Measurements from ENCODE around the gene TDRD9.
"Not testable (repeated sequence)": the region's sequence is repeated elsewhere in the genome, so short reads cannot be mapped to it uniquely, and the experiment has no call there.

TDRD9 gene

GRCh38 chr14:103899316-103899715 is 28.9 kb upstream of the TDRD9 start:
- no peak for FAIRE-seq
- no peak for DNase-seq (ENCODE audit: insufficient read length, low spot score)
- no peak for TF ChIP-seq POLR2A (IDR thresholded peaks at IDR 0.05; ENCODE audit: low read depth, low read length)

- FAIRE-seq (no peak), DNase-seq (ENCODE audit: insufficient read length, low spot score) (no peak)
- no peak for TF ChIP-seq POLR2A (IDR thresholded peaks at IDR 0.05; ENCODE audit: low read depth, low read length)
Observed at GRCh38 chr14:103899833-103900232, 28.4 kb upstream of the TDRD9 start.

- no peak for DNase-seq (ENCODE audit: insufficient read length, low spot score)
- TF ChIP-seq POLR2A (IDR thresholded peaks at IDR 0.05; ENCODE audit: low read depth, low read length): no peak
- FAIRE-seq: no peak
Observed at GRCh38 chr14:103904493-103905107, 23.7 kb upstream of the TDRD9 start.

DNA sequence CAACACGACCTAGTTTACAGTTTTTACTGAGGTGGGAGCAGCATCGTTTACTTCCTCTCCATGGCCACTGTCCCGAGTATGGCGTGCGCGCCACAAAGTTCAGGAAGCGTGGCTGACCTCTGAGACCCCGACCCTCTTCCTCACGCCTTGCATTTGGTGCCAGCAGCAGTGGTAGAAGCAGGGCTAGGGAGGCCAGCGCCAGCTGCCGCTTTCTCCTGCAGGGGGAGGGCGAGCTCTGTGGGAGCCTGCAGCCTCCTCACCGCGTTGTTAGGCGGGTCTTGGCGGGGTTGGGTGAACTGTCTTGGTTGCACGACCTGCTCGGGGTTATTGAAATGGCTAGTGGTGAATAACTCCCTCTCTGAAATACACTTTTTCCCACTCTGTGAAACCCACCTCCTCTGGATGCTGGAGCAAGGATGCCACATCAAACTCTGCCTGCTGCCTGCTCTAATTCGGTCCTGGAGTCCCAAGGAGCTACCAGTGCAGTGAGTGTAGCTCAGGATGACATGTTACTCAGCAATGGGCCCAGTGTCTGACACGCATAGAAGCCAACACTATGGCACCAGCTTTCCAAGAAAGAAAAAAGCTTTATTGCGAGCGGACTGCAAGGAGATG is 22.3 kb upstream of the TDRD9 start:
- no peak for TF ChIP-seq POLR2A (IDR thresholded peaks at IDR 0.05; ENCODE audit: low read depth, low read length)
- no peak for FAIRE-seq
- no peak for DNase-seq (ENCODE audit: insufficient read length, low spot score)

GRCh38 chr14:103908580-103908979 is 19.7 kb upstream of the TDRD9 start:
- no peak for FAIRE-seq
- no peak for DNase-seq (ENCODE audit: insufficient read length, low spot score)
- no peak for TF ChIP-seq POLR2A (IDR thresholded peaks at IDR 0.05; ENCODE audit: low read depth, low read length)

DNA sequence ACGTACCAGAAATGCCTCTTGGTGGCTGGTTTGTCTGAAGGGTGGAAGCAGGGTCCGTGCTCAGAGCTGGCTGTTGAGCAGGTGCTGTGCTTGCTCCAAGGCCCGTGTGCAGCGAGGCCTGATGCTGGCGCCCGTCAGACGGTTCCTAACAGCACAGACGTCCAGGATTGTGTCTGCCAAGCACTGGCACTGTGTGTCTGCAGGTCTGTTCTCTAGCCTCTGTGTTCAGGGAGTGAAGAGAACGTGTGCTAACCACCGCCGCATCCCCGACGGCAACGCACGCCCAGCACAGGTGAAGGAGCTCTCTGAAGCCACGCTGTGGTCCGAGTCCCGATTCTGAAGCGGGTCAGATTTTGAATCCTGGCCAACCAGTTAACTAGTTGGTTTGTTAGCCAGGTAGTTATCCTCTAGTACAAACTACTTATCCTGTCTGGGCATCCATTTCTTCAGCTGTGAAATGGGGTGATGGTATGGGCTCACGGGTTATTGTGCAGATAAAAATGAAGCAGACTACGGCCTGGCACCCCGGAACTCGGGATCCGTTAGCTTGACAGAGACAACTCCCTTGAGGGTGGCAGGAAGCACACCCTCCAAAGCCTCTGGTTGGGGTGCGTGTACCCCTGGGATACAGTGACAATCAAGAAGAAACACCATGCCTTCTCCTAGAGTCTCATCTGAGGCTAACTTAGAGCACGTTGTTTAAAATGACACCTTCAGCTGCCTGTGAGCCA is 18.6 kb upstream of the TDRD9 start:
- DNase-seq (ENCODE audit: insufficient read length, low spot score): no peak
- no peak for TF ChIP-seq POLR2A (IDR thresholded peaks at IDR 0.05; ENCODE audit: low read depth, low read length)
- no peak for FAIRE-seq

DNA sequence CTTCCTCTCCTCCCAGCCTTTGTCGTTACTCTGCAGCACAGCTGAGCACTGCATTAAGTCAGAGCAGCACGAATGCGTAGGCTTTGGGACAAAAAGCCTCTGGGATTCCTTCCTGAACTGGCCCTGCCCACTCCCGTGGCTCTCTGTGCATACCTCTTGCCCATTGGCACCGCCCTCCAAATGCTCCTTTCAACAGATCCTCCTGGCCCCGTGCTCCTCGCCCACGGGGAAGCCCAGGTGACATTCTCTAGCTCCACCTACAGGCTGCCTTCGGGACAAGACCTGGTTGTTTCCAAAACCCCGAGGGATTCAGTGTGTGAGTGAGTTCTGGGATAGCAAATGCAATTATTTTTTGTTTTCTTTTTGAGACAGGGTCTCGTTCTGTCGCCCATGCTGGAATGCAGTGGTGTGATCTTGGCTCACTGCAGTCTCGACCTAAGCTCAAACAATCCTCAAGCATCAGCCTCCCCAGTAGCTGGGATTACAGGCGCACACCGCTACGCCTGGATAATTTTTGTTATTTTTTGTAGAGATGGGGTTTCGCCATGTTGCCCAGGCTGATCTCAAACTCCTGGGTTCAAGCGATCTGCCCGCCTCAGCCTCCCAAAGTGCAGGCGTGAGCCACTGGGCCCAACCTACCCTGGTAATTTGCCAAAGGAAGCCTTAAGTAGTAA is 17.9 kb upstream of the TDRD9 start:
- DNase-seq (ENCODE audit: insufficient read length, low spot score) (peak; percentile 74), FAIRE-seq (peak; percentile 97)
- no peak for TF ChIP-seq POLR2A (IDR thresholded peaks at IDR 0.05; ENCODE audit: low read depth, low read length)

GRCh38 chr14:103910984-103911383 is 17.3 kb upstream of the TDRD9 start:
- FAIRE-seq: no peak
- TF ChIP-seq POLR2A (IDR thresholded peaks at IDR 0.05; ENCODE audit: low read depth, low read length): no peak

DNA sequence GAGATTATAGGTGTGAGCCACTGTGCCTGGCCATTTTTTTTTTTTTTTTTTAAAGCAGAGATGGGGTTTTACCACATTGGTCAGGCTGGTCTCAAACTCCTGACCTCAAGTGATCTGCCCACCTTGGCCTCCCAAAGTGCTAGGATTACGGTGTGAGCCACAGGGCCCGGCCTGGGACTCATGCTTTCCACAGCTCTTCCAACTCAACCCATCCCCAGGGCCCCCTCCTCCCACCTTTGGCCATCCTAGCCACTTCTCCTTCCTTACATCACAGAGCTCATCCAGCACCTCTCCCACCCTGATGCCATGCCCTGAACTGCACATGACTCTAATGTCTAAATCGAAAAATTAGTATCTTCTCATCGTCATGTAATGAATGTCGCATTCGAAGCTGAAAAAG is 12.6 kb upstream of the TDRD9 start:
- FAIRE-seq (no peak), DNase-seq (ENCODE audit: insufficient read length, low spot score) (no peak)
- no peak for TF ChIP-seq POLR2A (IDR thresholded peaks at IDR 0.05; ENCODE audit: low read depth, low read length)

More at GRCh38 chr14:103910984-103911383, 17.3 kb upstream of the TDRD9 start:
- DNase-seq (ENCODE audit: insufficient read length, low spot score): no peak

GRCh38 chr14:103916636-103917262 is 11.5 kb upstream of the TDRD9 start:
- no peak for FAIRE-seq
- no peak for DNase-seq (ENCODE audit: insufficient read length, low spot score)
- TF ChIP-seq POLR2A (IDR thresholded peaks at IDR 0.05; ENCODE audit: low read depth, low read length): no peak

- FAIRE-seq (peak; percentile 60), DNase-seq (ENCODE audit: insufficient read length, low spot score) (peak; percentile 95)
- TF ChIP-seq POLR2A (IDR thresholded peaks at IDR 0.05; ENCODE audit: low read depth, low read length): peak; percentile 68
Observed at GRCh38 chr14:103920981-103921854, 7.0 kb upstream of the TDRD9 start.

- FAIRE-seq; DNase-seq (ENCODE audit: insufficient read length, low spot score): not testable (repeated sequence)
Observed at GRCh38 chr14:103921855-103922200, 6.4 kb upstream of the TDRD9 start.

DNA sequence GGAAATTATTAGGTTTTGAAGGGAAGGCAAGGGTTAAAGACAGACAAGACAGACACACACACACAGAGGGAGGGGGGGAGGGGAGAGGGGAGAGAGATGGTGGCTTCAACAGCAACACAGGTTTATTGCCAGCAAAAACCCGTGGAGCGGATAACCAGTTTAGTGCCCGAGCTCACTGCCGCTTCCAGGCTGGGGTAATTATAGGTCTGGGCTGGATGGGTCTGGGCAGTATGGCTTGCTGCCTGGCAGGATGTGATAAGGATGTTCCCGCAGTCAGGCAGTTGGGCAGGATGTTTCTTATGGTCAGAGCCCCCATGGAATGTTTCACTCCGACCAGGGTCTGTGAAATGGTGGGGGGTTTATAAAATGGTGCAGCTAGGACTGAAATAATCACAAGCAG is 4.4 kb upstream of the TDRD9 start:
- FAIRE-seq (no peak), DNase-seq (ENCODE audit: insufficient read length, low spot score) (no peak)
- no peak for TF ChIP-seq POLR2A (IDR thresholded peaks at IDR 0.05; ENCODE audit: low read depth, low read length)

All from H54 (cell line).